H1 (cell line): ENCODE measurements around the gene HOXA10. TPM values are rescaled to one million over a fixed set of nuclear protein-coding genes. Genes with fewer than 3 reads are reported as not detected.

Experiments
- CTCF ChIA-PET: fragments of 300-600 bp; sonication (Branson Sonifier 250); formaldehyde crosslinking; loops from one replicate; lab custom pipeline; 2021; ENCODE audit not compliant: partially characterized antibody; lab: Charles Lee
- POLR2A ChIA-PET: fragments of 300-600 bp; sonication (Branson Sonifier 250); formaldehyde crosslinking; loops from one replicate; lab custom pipeline; 2021; ENCODE audit warnings: inconsistent platforms; ENCODE audit not compliant: partially characterized antibody; lab: Charles Lee
- DNase-seq, 2 experiments: peaks; one replicate each; pipeline versions ENCODE4 v3.0.0 to v3.0.0-alpha.2; 2010 to 2022; ENCODE audit warnings: low spot score in 2 of 2, low read depth in 1 of 2, mixed read lengths in 1 of 2
- FAIRE-seq: peaks from 2 replicates; lab custom pipeline; 2011; peaks lifted over from hg19 to GRCh38; lab: Jason Lieb, UNC
- H2AFZ ChIP-seq: 2 replicates; pipeline ENCODE4 v1.8.1; 2012; ENCODE audit warnings: low read length, inconsistent platforms
- H2AK5ac ChIP-seq: 2 replicates; pipeline ENCODE4 v1.6.1; 2013; ENCODE audit warnings: low read depth, low read length
- H2BK120ac ChIP-seq: replicated peaks from 2 replicates; pipeline ENCODE3; 2013; ENCODE audit warnings: low read depth, low read length, inconsistent platforms
- H2BK12ac ChIP-seq: 2 replicates; pipeline ENCODE4 v1.6.1; 2013; ENCODE audit warnings: low read depth, low read length
- H2BK15ac ChIP-seq: 2 replicates; pipeline ENCODE4 v1.6.1; 2013; ENCODE audit warnings: low read length
- H2BK20ac ChIP-seq: 2 replicates; pipeline ENCODE4 v1.6.1; 2013; ENCODE audit warnings: low read length
- H2BK5ac ChIP-seq: 2 replicates; pipeline ENCODE4 v1.6.1; 2013; ENCODE audit warnings: low read depth, low read length
- H3K14ac ChIP-seq: 2 replicates; pipeline ENCODE4 v1.6.1; 2013; ENCODE audit warnings: inconsistent platforms; ENCODE audit not compliant: insufficient read length
- H3K18ac ChIP-seq: 2 replicates; pipeline ENCODE4 v1.6.1; 2013; ENCODE audit warnings: low read length; ENCODE audit errors: extremely low read depth
- H3K23ac ChIP-seq: 2 replicates; pipeline ENCODE4 v1.6.1; 2013; ENCODE audit warnings: inconsistent platforms; ENCODE audit not compliant: insufficient read length
- H3K23me2 ChIP-seq: 2 replicates; pipeline ENCODE4 v1.6.1; 2013; ENCODE audit warnings: low read depth, low read length
- H3K27ac ChIP-seq: 2 replicates; pipeline ENCODE4 v1.6.1; 2011; ENCODE audit warnings: low read depth, low read length, inconsistent platforms
- H3K27me3 ChIP-seq, 4 experiments: replicated peaks in 1 of 4; 1 replicate in 1 of 4; 2 replicates in 3 of 4; pipeline versions ENCODE4 v1.6.1 to v1.8.1; 2011 to 2013; ENCODE audit warnings: low read length in 3 of 4, mild to moderate bottlenecking in 3 of 4, inconsistent platforms in 2 of 4, mixed read lengths in 2 of 4, moderate library complexity in 1 of 4; ENCODE audit not compliant: control insufficient read depth in 3 of 4, insufficient read depth in 3 of 4; ENCODE audit errors: extremely low read depth in 1 of 4
- H3K36me3 ChIP-seq, 4 experiments: 2 replicates each; pipeline versions ENCODE4 v1.6.1 to v1.8.1; 2011 to 2013; ENCODE audit warnings: mild to moderate bottlenecking in 4 of 4, low read length in 3 of 4, moderate library complexity in 2 of 4, control low read depth in 1 of 4, inconsistent platforms in 1 of 4; ENCODE audit not compliant: insufficient read depth in 4 of 4, control insufficient read depth in 2 of 4
- H3K4ac ChIP-seq: replicated peaks from 2 replicates; pipeline ENCODE3; 2013; ENCODE audit warnings: low read length, low read depth, mixed read lengths, inconsistent platforms; ENCODE audit not compliant: insufficient read length
- H3K4me1 ChIP-seq, 4 experiments: replicated peaks in 1 of 4; 1 replicate in 1 of 4; 2 replicates in 3 of 4; pipeline versions ENCODE4 v1.6.1 to v1.8.1; 2011 to 2013; ENCODE audit warnings: low read length in 3 of 4, inconsistent platforms in 2 of 4, mixed read lengths in 1 of 4; ENCODE audit not compliant: insufficient read depth in 4 of 4, control insufficient read depth in 3 of 4
- H3K4me2 ChIP-seq, 2 experiments: 2 replicates each; pipeline versions ENCODE4 v1.6.1 to v1.8.1; 2011 to 2013; ENCODE audit warnings: low read depth in 2 of 2, low read length in 2 of 2, control low read depth in 1 of 2, inconsistent platforms in 1 of 2, mild to moderate bottlenecking in 1 of 2; ENCODE audit not compliant: insufficient read depth in 1 of 2
- H3K4me3 ChIP-seq, 4 experiments: fragments of 200-600, 300-600 bp in 1 of 4; sonication (generic), shearing (Covaris generic), sonication (Bioruptor Twin) in 1 of 4; 2 replicates each; pipeline versions ENCODE4 v1.5.1 to v1.8.1; 2011 to 2016; ENCODE audit warnings: low read length in 4 of 4, low read depth in 3 of 4, control low read depth in 2 of 4, inconsistent platforms in 2 of 4, mild to moderate bottlenecking in 2 of 4, mixed read lengths in 1 of 4, moderate library complexity in 1 of 4; ENCODE audit not compliant: insufficient read depth in 2 of 4; ENCODE audit errors: extremely low read depth in 1 of 4
- H3K56ac ChIP-seq: replicated peaks from 2 replicates; pipeline ENCODE3; 2013; ENCODE audit warnings: low read depth, mild to moderate bottlenecking, mixed read lengths, low read length, inconsistent platforms; ENCODE audit not compliant: insufficient read length
- H3K79me1 ChIP-seq: 2 replicates; pipeline ENCODE4 v1.6.1; 2013; ENCODE audit warnings: low read depth, low read length, control low read depth
- H3K79me2 ChIP-seq, 2 experiments: 2 replicates each; pipeline versions ENCODE4 v1.6.1 to v1.8.1; 2012 to 2013; ENCODE audit warnings: low read length in 2 of 2, mild to moderate bottlenecking in 2 of 2, inconsistent platforms in 1 of 2; ENCODE audit not compliant: insufficient read depth in 2 of 2, control insufficient read depth in 1 of 2
- H3K9ac ChIP-seq, 4 experiments: replicated peaks in 1 of 4; 1 replicate in 1 of 4; 2 replicates in 3 of 4; pipeline versions ENCODE4 v1.6.1 to v1.8.1; 2011 to 2013; ENCODE audit warnings: low read depth in 3 of 4, low read length in 3 of 4, control low read depth in 2 of 4, mild to moderate bottlenecking in 2 of 4, moderate library complexity in 2 of 4, inconsistent platforms in 1 of 4; ENCODE audit errors: extremely low read depth in 1 of 4
- H3K9me3 ChIP-seq, 2 experiments: 2 replicates each; pipeline versions ENCODE4 v1.6.1 to v1.8.1; 2012 to 2013; ENCODE audit warnings: mild to moderate bottlenecking in 2 of 2, moderate library complexity in 2 of 2, control low read depth in 1 of 2, inconsistent platforms in 1 of 2, low read depth in 1 of 2, low read length in 1 of 2, mixed read lengths in 1 of 2; ENCODE audit not compliant: insufficient read depth in 2 of 2
- H4K20me1 ChIP-seq, 2 experiments: replicated peaks in 1 of 2; 2 replicates each; pipeline versions ENCODE3 to v1.8.1; 2011 to 2013; ENCODE audit warnings: inconsistent platforms in 2 of 2, low read length in 2 of 2, mild to moderate bottlenecking in 1 of 2; ENCODE audit not compliant: insufficient read depth in 2 of 2, control insufficient read depth in 1 of 2
- H4K5ac ChIP-seq: 2 replicates; pipeline ENCODE4 v1.6.1; 2013; ENCODE audit warnings: low read length, low read depth, mixed read lengths, inconsistent platforms; ENCODE audit not compliant: insufficient read length
- H4K8ac ChIP-seq: 2 replicates; pipeline ENCODE4 v1.8.0; 2013; ENCODE audit warnings: mild to moderate bottlenecking, moderate library complexity, low read length, inconsistent platforms; ENCODE audit not compliant: insufficient read depth; ENCODE audit errors: extremely low read depth
- H4K91ac ChIP-seq: replicated peaks from 2 replicates; pipeline ENCODE3; 2013; ENCODE audit warnings: low read length, mixed read lengths, inconsistent platforms; ENCODE audit not compliant: insufficient read length
- EZH2 ChIP-seq: fragments of 200-600 bp; sonication (generic); IDR thresholded peaks from 2 replicates; pipeline ENCODE4 v1.7.1; 2012; ENCODE audit warnings: low read depth, mild to moderate bottlenecking, moderate library complexity, low read length, inconsistent platforms; ENCODE audit not compliant: severe bottlenecking
- SUZ12 ChIP-seq: fragments of 200-600 bp; sonication (generic); IDR thresholded peaks from 2 replicates; pipeline ENCODE4 v1.6.1; 2012; ENCODE audit warnings: mild to moderate bottlenecking, inconsistent platforms, low read length, moderate library complexity, mixed read lengths
- YY1 ChIP-seq: IDR thresholded peaks from 2 replicates; pipeline ENCODE4 v1.6.1; 2011; ENCODE audit warnings: low read depth, mild to moderate bottlenecking, low read length
- WGBS, 2 experiments: shearing (Covaris generic) in 1 of 2; methylation state at CpG; one replicate each; pipeline versions ENCODE4 v1.1.6 to v1.1.7; 2013 to 2015; ENCODE audit warnings: low lambda C conversion rate in 2 of 2, mixed read lengths in 2 of 2, inconsistent platforms in 1 of 2, low coverage in 1 of 2, missing lambda C conversion rate in 1 of 2; ENCODE audit not compliant: insufficient replicate concordance in 2 of 2, insufficient coverage in 1 of 2, insufficient read length in 1 of 2; ENCODE audit errors: extremely low coverage in 1 of 2, missing lambda C conversion rate in 1 of 2; 5-methylcytosine and 5-hydroxymethylcytosine counted together
- polyA plus RNA-seq, 7 experiments: library from polyadenylated mRNA; depleted of rRNA in 3 of 7; stranded (reverse) in 5 of 7; unstranded in 2 of 7; fragments of >200 nt in 5 of 7; fragments of 200-250 nt in 2 of 7; gene quantifications; 1 replicate in 5 of 7; 2 replicates in 1 of 7; 4 replicates in 1 of 7; pipeline versions ENCODE4 v1.2.1 to v1.2.3, GENCODE V29; 2011 to 2013; ENCODE audit warnings: missing spikeins in 2 of 7, mixed read lengths in 2 of 7
- total RNA-seq: library from RNA; stranded (reverse); fragmentation: NEBNext Ultra II Directional; extraction: Animal tissue kit (Norgen Biotek cat#: 25700); gene quantifications from 2 replicates; pipeline ENCODE4 v1.2.1, GENCODE V29; 2021

HOXA10 gene
- total and polyA plus RNA-seq, 2 of the 8 experiments (the other 6 are each of a cell fraction or from before 2014, with no cell fraction given), result not detected

DNA sequence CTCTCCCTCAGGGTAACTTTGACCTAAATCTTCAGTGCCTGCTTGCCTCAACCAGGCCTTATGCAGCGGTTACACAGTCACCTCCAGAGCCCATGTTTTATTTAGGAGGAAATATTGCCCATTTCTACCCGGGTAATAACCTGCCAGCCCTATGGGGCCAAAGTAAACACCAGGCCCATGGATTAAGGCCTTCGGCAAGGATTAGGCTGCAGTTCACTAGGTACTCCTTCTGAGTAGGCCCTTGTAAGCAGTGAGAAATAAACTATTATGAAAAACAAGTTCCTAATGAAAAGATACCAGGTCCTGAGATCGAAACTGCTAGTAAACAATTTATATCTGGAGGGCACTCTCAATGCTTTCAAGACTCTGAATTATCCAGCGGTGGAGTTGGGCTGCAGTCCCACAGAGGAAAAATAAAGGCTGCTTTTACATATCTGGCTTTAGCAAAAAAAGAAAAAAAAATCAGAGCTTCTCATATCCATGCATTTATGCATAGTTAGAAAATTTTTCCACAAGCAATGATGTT, 3.7 kb upstream of the HOXA10 start:
- Histone ChIP-seq H4K20me1 (peaks cover 39 to 56% of the 10 kb centered on the region in 2 experiments), H3K36me3 (peaks cover 0 to 14% (median 0%) of the 10 kb centered on the region in 4 experiments; a peak in 1 of 8 replicates), H3K27me3 (peaks cover 99 to 100% (median 100%) of the 10 kb centered on the region in 4 experiments)
- TF ChIP-seq YY1, result no peak
- TF ChIP-seq EZH2, result peak; percentile 67
- peak; percentile 84 for TF ChIP-seq SUZ12
- TF ChIP-seq, all 59 proteins: peak for 2
- Histone ChIP-seq H2BK20ac (no peak overlapping the region), H3K4ac (no peak overlapping the region), H2BK120ac (no peak overlapping the region), H2AK5ac (no peak overlapping the region), H3K23me2 (no peaks in the 10 kb centered on the region; the same call in 1 of the 2 replicates), H3K18ac (no peak overlapping the region), H3K4me1 (peaks cover 4 to 9% (median 5%) of the 10 kb centered on the region in 4 experiments; a peak in 5 of 7 replicates), H2AFZ (no peak overlapping the region), H3K4me2 (no peak overlapping the region), H4K91ac (no peak overlapping the region), H3K14ac (no peak overlapping the region), H2BK12ac (no peak overlapping the region), H3K56ac (no peak overlapping the region), H3K9me3 (no peaks in the 10 kb centered on the region; a peak in 1 of 4 replicates), H4K5ac (no peak overlapping the region), H3K9ac (no peak overlapping the region), H4K8ac (no peak overlapping the region), H2BK15ac (no peak overlapping the region), H3K79me2 (no peaks in the 10 kb centered on the region), H3K79me1 (no peaks in the 10 kb centered on the region), H3K23ac (no peak overlapping the region), H3K27ac (no peak overlapping the region), H2BK5ac (no peak overlapping the region), H3K4me3 (no peak overlapping the region)
- FAIRE-seq (no peak), DNase-seq (no peak)
- POLR2A ChIA-PET, result no interaction called here
- WGBS, 2 experiments, result 45% methylated on average over 5 of the region's 5 CpGs; no CpG with 5 or more reads in 1 of the 2 experiments
- CTCF ChIA-PET, result interaction anchor here (0.6 to 2.4 kb wide), 10 partner anchors 9 to 194 kb away, joined by 3 to 8 read pairs (median 4); no protein-coding TSS in a partner anchor
